CD4-positive, alpha-beta T cell (primary cell): ENCODE measurements around the gene TSPAN15. TPM values are rescaled to one million over a fixed set of nuclear protein-coding genes. Genes with fewer than 3 reads are reported as not detected.

Experiments used
- ATAC-seq: fragments of 200-7000 bp; cut with Tn5 transposase; one replicate; pipeline ENCODE4 v1.10.0; 2022; ENCODE audit warnings: mild to moderate bottlenecking; ENCODE audit not compliant: poor library complexity
- CTCF ChIA-PET: fragments of 350-600 bp; sonication (Branson Sonifier 250); formaldehyde crosslinking; loops from one replicate; lab custom pipeline; 2021; ENCODE audit warnings: antibody characterized with exemption, inconsistent platforms; lab: Charles Lee
- POLR2A ChIA-PET: fragments of 350-600 bp; sonication (Branson Sonifier 250); formaldehyde crosslinking; loops from one replicate; lab custom pipeline; 2021; ENCODE audit warnings: antibody characterized with exemption, inconsistent platforms; lab: Charles Lee
- DNase-seq, 14 experiments: peaks; one replicate each; pipeline ENCODE4 v3.0.0-alpha.2; 2013 to 2020; ENCODE audit warnings: mixed read lengths in 2 of 14
- H3K27ac ChIP-seq, 2 donors: one replicate each; pipeline versions ENCODE4 v1.5.1 to v1.7.0; 2013; ENCODE audit warnings: low read length in 2 of 2, low read depth in 1 of 2, mild to moderate bottlenecking in 1 of 2
- H3K27me3 ChIP-seq, 2 experiments: 1 replicate in 1 of 2; 2 replicates in 1 of 2; pipeline versions ENCODE4 v1.6.1 to v1.7.0; 2013; ENCODE audit warnings: low read length in 2 of 2, control low read depth in 1 of 2, mild to moderate bottlenecking in 1 of 2, moderate library complexity in 1 of 2; ENCODE audit not compliant: insufficient read depth in 2 of 2, control insufficient read depth in 1 of 2
- H3K36me3 ChIP-seq: one replicate; pipeline ENCODE4 v1.6.1; 2013; ENCODE audit warnings: low read length, control low read depth; ENCODE audit not compliant: insufficient read depth
- H3K4me1 ChIP-seq: one replicate; pipeline ENCODE4 v1.6.1; 2013; ENCODE audit warnings: low read length, control low read depth; ENCODE audit not compliant: insufficient read depth
- H3K4me3 ChIP-seq: one replicate; pipeline ENCODE4 v1.5.1; 2013; ENCODE audit warnings: mild to moderate bottlenecking, low read length, moderate library complexity
- H3K9me3 ChIP-seq, 2 experiments: 1 replicate in 1 of 2; 2 replicates in 1 of 2; pipeline versions ENCODE4 v1.6.1 to v1.7.0; 2013; ENCODE audit warnings: low read length in 2 of 2, mild to moderate bottlenecking in 2 of 2, control low read depth in 1 of 2, moderate library complexity in 1 of 2; ENCODE audit not compliant: control insufficient read depth in 1 of 2, insufficient read depth in 1 of 2
- H3K27ac Mint-ChIP-seq: one replicate; pipeline ENCODE4 v1.8.0; 2020; ENCODE audit warnings: mixed read lengths
- H3K27me3 Mint-ChIP-seq: one replicate; pipeline ENCODE4 v1.8.0; 2021; ENCODE audit warnings: mixed read lengths
- H3K36me3 Mint-ChIP-seq: one replicate; pipeline ENCODE4 v1.8.0; 2021; ENCODE audit warnings: low read depth, mixed read lengths
- H3K4me1 Mint-ChIP-seq: one replicate; pipeline ENCODE4 v1.8.0; 2021; ENCODE audit warnings: low read depth, mixed read lengths
- H3K4me3 Mint-ChIP-seq: one replicate; pipeline ENCODE4 v1.8.0; 2020; ENCODE audit warnings: mild to moderate bottlenecking, mixed read lengths
- H3K9me3 Mint-ChIP-seq: one replicate; pipeline ENCODE4 v1.8.0; 2020; ENCODE audit warnings: mixed read lengths
- intact Hi-C, 2 experiments: fragments of 100-400 bp; cut with DNase I in 1 of 2; cut with micrococcal nuclease in 1 of 2; formaldehyde crosslinking; loops; one replicate each; pipeline versions ENCODE4 v1.15.1 to v1.9.0; 2023 to 2025; cut with DNase I, micrococcal nuclease
- total RNA-seq, 174 experiments: library from RNA in 2 of 174; stranded (reverse) in 2 of 174; gene quantifications; one replicate each; pipeline ENCODE4 v1.2.3 and lab custom pipeline; 2021 to 2026
- TF ChIP-seq, protein P1 (sequence below): fragments of 200-600 bp; IDR thresholded peaks from one replicate; pipeline ENCODE4 v1.8.0; 2022; ENCODE audit warnings: antibody characterized with exemption, mild to moderate bottlenecking

Gene TSPAN15
- total RNA-seq, 2 experiments from 2014 or later: 2.2 to 2.5 TPM

DNA sequence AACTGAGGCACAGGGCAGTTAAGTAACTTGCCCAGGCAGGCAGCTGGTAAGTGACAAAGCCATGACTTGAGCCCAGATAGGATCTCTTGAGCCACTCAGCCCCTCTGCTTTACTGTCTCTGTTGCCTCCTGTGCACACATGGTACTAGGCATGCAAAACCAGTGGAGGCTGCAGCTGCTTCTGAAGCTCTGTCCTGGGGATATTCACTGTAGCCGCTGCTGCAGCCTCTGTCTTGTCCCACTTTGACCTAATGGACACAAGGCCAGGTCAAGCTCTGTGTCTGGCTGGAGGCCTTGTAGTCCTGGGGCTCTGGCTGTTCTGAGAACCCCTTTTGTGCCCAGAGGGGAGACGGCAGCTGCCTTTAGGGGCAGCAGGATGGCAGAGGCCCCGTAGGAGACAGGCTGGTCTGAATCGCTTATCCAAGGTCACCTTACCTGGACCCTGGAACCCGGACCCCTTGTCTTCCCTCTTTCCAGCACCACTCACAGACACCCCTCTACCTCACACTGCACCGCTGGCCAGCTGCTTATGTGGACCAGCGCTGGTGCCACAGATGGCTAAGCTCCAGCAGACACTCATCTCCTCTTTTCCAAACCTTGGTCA lies 57.6 kb downstream of the TSPAN15 start:
- Histone ChIP-seq H3K27ac (no peak overlapping the region), H3K4me1 (peaks cover 18% of the 10 kb centered on the region), H3K27me3 (no peaks in the 10 kb centered on the region), H3K9me3 (no peaks in the 10 kb centered on the region), H3K4me3 (no peak overlapping the region), H3K36me3 (no peaks in the 10 kb centered on the region)
- Mint-ChIP-seq H3K4me3 (no peak overlapping the region), H3K27me3 (peaks cover 10% of the 10 kb centered on the region), H3K9me3 (no peaks in the 10 kb centered on the region), H3K36me3 (no peaks in the 10 kb centered on the region), H3K4me1 (peaks cover 11% of the 10 kb centered on the region), H3K27ac (no peak overlapping the region)
- ATAC-seq: no peak
- ChIA-PET POLR2A (interaction anchor here (0.7 to 2.4 kb wide), 2 partner anchors 101 to 181 kb away, joined by 3 to 21 read pairs; no protein-coding TSS in a partner anchor), CTCF (interaction anchor here (1.5 kb wide), 1 partner anchor 101 kb away, joined by 6 read pairs; no protein-coding TSS in a partner anchor)
- intact Hi-C loops: loop anchor here (1.0 to 5.0 kb wide), 4 partner anchors 82 to 272 kb away; no protein-coding TSS in a partner anchor
- TF ChIP-seq, protein P1, sequence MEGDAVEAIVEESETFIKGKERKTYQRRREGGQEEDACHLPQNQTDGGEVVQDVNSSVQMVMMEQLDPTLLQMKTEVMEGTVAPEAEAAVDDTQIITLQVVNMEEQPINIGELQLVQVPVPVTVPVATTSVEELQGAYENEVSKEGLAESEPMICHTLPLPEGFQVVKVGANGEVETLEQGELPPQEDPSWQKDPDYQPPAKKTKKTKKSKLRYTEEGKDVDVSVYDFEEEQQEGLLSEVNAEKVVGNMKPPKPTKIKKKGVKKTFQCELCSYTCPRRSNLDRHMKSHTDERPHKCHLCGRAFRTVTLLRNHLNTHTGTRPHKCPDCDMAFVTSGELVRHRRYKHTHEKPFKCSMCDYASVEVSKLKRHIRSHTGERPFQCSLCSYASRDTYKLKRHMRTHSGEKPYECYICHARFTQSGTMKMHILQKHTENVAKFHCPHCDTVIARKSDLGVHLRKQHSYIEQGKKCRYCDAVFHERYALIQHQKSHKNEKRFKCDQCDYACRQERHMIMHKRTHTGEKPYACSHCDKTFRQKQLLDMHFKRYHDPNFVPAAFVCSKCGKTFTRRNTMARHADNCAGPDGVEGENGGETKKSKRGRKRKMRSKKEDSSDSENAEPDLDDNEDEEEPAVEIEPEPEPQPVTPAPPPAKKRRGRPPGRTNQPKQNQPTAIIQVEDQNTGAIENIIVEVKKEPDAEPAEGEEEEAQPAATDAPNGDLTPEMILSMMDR: no peak
- DNase-seq: peak in 1 of 14 experiments; percentile 19

DNA sequence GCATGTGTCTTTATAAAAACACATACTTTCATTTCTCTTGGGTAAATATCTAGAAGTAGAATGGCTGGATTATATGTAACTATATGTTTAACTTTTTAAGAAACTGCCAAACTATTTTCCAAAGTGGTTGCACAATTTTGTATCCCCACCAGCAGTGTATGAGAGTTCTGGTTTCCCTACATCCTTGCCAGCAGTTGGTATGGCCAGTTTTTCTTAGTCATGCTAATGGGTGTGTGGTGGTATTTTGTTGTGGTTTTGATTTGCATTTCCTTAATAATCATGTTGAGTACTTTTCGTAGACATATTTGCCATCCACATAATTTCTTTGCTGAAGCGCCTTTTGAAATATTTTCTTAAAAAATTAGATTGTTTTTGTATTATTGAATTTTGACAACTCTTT lies 61.6 kb downstream of the TSPAN15 start:
- Histone ChIP-seq H3K36me3 (no peaks in the 10 kb centered on the region), H3K27ac (no peak overlapping the region), H3K27me3 (no peaks in the 10 kb centered on the region), H3K9me3 (no peaks in the 10 kb centered on the region), H3K4me1 (peaks cover 2% of the 10 kb centered on the region), H3K4me3 (no peak overlapping the region)
- Mint-ChIP-seq H3K4me1 (peaks cover 2% of the 10 kb centered on the region), H3K27ac (no peak overlapping the region), H3K27me3 (peaks cover 28% of the 10 kb centered on the region), H3K4me3 (no peak overlapping the region), H3K9me3 (no peaks in the 10 kb centered on the region), H3K36me3 (no peaks in the 10 kb centered on the region)
- intact Hi-C loops: loop anchor here in 1 of 2 experiments (10.0 kb wide), 1 partner anchor 402 kb away; no protein-coding TSS in a partner anchor
- TF ChIP-seq, protein P1: no peak
- DNase-seq (no peak), ATAC-seq (no peak)
- ChIA-PET POLR2A (no interaction called here), CTCF (interaction anchor here (7.0 kb wide), 1 partner anchor 126 kb away, joined by 70 read pairs; no protein-coding TSS in a partner anchor)

DNA sequence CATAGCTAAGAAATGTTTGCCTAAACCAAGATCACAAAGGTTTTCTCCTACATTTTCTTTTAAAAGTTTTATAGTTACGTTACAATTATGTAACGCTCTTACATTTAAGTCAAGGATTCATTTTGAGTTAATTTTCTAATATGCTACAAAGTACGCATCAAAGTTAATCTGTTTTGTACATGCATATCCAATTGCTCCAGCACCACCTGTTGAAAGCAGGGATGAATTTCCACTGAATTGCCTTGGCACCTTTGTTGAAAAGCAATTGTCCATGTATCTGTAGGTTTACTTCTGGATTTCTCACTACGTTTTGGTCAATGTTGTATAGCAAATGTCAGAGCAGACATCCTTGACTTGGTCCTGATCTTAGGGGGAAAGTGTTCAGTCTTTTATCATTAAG lies 62.4 kb downstream of the TSPAN15 start:
- Mint-ChIP-seq H3K27ac (no peak overlapping the region), H3K36me3 (no peaks in the 10 kb centered on the region), H3K27me3 (peaks cover 30% of the 10 kb centered on the region)

More for the DNA sequence above, 62.4 kb downstream of the TSPAN15 start:
- Histone ChIP-seq H3K9me3 (no peaks in the 10 kb centered on the region), H3K4me3 (no peak overlapping the region), H3K36me3 (no peaks in the 10 kb centered on the region), H3K27ac (no peak overlapping the region), H3K4me1 (no peaks in the 10 kb centered on the region), H3K27me3 (no peaks in the 10 kb centered on the region)
- Mint-ChIP-seq H3K4me3 (no peak overlapping the region), H3K9me3 (no peaks in the 10 kb centered on the region), H3K4me1 (no peaks in the 10 kb centered on the region)
- ChIA-PET POLR2A (no interaction called here), CTCF (interaction anchor here (1.3 to 7.0 kb wide), 2 partner anchors 125 to 150 kb away, joined by 3 to 70 read pairs; no protein-coding TSS in a partner anchor)
- TF ChIP-seq, protein P1: no peak
- ATAC-seq (no peak), DNase-seq (no peak)
- intact Hi-C loops: loop anchor here (2.0 to 10.0 kb wide), 3 partner anchors 203 to 401 kb away; no protein-coding TSS in a partner anchor
